ENCODE data around the gene RBMS1. TPM values are rescaled to one million over a fixed set of nuclear protein-coding genes. Genes with fewer than 3 reads are reported as not detected.

RBMS1 gene
- total and polyA plus RNA-seq, 2 of the 13 experiments (the other 11 are each of a cell fraction or from before 2014, with no cell fraction given): 55.5 to 110 TPM

DNA sequence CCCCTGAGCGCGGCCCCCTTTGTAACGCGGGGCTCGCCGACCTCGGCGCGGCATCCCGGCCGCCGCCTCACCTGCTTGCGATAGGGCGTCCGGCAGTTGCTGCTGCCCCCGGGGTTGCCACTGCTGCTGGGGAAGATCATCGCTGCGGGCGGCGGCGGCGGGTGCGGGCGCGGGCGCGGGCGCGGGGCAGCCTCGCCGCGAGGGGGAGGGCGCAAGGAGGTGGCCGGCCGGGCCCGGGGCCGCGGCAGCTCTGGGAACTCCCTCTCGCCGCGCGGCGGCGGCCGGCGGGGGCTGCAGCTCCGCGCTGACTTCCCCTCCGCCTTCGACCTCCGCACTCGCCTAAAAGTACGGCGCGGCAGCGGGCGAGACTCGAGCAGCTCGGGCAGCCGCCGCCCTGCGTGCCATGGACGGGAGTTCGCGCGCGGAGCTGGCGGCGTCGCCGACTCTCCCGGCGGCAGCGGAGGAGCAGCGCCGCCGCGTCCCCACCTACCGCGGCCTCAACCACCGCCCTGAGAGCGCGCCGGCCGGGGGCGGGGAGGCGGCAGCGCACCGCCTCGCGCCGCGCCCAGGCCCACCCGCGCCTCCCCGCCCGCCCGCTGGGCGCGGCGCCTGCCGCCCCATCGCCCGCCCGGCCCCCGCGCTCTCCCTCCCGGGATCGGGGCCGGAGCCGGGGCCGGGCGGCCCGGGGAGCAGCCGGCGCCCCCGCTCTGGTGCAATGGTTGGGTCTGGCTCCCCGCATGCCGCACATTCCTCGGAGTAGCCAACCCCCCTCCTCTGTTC is 86.0 kb downstream of the RBMS1 start (continued):
- peak; percentile 50 for TF ChIP-seq MYC (CRISPR knock-in tag; IDR thresholded peaks at IDR 0.05; ENCODE audit: borderline replicate concordance)
- no peak for TF ChIP-seq PAF1 (CRISPR knock-in tag; IDR thresholded peaks at IDR 0.05)
- peak; percentile 55 for TF ChIP-seq SKI (IDR thresholded peaks at IDR 0.05; ENCODE audit: partially characterized antibody)
- TF ChIP-seq RBM39 (IDR thresholded peaks at IDR 0.05; ENCODE audit: low read depth, low read length, poor library complexity, severe bottlenecking): peak; percentile 3
- no peak for TF ChIP-seq ZNF24 (IDR thresholded peaks at IDR 0.05)
- no peak for TF ChIP-seq DR1 (CRISPR knock-in tag; IDR thresholded peaks at IDR 0.05)
- TF ChIP-seq, protein P1, sequence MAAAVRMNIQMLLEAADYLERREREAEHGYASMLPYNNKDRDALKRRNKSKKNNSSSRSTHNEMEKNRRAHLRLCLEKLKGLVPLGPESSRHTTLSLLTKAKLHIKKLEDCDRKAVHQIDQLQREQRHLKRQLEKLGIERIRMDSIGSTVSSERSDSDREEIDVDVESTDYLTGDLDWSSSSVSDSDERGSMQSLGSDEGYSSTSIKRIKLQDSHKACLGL (CRISPR knock-in tag; IDR thresholded peaks at IDR 0.05): peak; percentile 13; the same call in 1 of the 2 replicates
- TF ChIP-seq, protein P2, sequence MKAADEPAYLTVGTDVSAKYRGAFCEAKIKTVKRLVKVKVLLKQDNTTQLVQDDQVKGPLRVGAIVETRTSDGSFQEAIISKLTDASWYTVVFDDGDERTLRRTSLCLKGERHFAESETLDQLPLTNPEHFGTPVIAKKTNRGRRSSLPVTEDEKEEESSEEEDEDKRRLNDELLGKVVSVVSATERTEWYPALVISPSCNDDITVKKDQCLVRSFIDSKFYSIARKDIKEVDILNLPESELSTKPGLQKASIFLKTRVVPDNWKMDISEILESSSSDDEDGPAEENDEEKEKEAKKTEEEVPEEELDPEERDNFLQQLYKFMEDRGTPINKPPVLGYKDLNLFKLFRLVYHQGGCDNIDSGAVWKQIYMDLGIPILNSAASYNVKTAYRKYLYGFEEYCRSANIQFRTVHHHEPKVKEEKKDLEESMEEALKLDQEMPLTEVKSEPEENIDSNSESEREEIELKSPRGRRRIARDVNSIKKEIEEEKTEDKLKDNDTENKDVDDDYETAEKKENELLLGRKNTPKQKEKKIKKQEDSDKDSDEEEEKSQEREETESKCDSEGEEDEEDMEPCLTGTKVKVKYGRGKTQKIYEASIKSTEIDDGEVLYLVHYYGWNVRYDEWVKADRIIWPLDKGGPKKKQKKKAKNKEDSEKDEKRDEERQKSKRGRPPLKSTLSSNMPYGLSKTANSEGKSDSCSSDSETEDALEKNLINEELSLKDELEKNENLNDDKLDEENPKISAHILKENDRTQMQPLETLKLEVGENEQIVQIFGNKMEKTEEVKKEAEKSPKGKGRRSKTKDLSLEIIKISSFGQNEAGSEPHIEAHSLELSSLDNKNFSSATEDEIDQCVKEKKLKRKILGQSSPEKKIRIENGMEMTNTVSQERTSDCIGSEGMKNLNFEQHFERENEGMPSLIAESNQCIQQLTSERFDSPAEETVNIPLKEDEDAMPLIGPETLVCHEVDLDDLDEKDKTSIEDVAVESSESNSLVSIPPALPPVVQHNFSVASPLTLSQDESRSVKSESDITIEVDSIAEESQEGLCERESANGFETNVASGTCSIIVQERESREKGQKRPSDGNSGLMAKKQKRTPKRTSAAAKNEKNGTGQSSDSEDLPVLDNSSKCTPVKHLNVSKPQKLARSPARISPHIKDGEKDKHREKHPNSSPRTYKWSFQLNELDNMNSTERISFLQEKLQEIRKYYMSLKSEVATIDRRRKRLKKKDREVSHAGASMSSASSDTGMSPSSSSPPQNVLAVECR (CRISPR knock-in tag; IDR thresholded peaks at IDR 0.05; ENCODE audit: borderline replicate concordance): peak; percentile 14; the same call in 1 of the 2 replicates

Data from HepG2 (cell line).